Measurements from ENCODE around the gene SLC25A28. TPM values are rescaled to one million over a fixed set of nuclear protein-coding genes. Genes with fewer than 3 reads are reported as not detected.

SLC25A28 gene
- total RNA-seq, 1 donor from 2014 or later = 50.1 TPM

DNA sequence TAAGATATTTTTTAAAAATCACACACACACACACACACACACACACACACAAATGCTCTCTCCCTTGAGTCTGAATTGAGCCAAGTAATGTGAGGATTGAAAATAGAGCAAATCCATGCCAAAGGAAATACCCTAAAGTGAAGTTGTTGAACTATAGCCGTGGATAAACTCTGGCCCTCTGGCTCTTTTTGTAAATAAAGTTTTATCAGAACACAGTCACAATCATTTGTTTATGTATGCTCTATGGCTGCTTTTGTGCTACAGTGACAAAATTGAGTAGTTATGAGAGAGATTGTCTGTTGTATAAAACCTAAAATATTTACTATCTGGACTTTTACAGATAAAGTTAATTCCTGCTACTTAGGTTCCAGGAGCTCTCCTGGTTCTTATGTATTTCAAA, 48.4 kb downstream of the SLC25A28 start:
- no peak overlapping the region for H3K4me3 ChIP-seq
- H3K36me3 ChIP-seq = no peaks in the 10 kb centered on the region
- no peak overlapping the region for H3K27ac ChIP-seq
- no peak for DNase-seq
- intact Hi-C loops (cut with DNase I) = no loop called here
- TF ChIP-seq, protein P1, sequence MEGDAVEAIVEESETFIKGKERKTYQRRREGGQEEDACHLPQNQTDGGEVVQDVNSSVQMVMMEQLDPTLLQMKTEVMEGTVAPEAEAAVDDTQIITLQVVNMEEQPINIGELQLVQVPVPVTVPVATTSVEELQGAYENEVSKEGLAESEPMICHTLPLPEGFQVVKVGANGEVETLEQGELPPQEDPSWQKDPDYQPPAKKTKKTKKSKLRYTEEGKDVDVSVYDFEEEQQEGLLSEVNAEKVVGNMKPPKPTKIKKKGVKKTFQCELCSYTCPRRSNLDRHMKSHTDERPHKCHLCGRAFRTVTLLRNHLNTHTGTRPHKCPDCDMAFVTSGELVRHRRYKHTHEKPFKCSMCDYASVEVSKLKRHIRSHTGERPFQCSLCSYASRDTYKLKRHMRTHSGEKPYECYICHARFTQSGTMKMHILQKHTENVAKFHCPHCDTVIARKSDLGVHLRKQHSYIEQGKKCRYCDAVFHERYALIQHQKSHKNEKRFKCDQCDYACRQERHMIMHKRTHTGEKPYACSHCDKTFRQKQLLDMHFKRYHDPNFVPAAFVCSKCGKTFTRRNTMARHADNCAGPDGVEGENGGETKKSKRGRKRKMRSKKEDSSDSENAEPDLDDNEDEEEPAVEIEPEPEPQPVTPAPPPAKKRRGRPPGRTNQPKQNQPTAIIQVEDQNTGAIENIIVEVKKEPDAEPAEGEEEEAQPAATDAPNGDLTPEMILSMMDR (IDR thresholded peaks at IDR 0.05) = no peak
- no peaks in the 10 kb centered on the region for H3K4me1 ChIP-seq
- peaks cover 14% of the 10 kb centered on the region for H3K27me3 ChIP-seq (ENCODE audit: low read depth)
- no peak for ATAC-seq
- no peaks in the 10 kb centered on the region for H3K9me3 ChIP-seq

DNA sequence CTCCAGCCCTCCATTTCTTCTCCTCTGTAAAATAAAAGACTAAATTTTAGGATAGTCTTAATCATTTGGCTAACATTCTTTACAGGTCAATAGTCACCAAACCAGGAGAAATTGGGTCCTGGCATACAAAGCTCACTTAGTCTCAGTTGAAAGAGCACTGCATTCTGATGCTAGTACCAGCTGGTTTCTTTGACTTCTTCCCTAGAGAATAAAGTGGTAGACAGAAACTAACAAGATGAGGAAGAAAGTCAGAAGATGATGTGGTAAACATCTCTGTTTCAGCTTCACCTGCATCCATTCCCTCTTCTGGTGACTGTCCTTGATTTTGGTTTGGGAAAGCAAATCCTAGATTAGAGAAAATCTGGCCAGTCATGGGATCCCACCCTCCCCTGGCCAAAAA, 50.3 kb downstream of the SLC25A28 start:
- intact Hi-C loops (cut with DNase I) = no loop called here
- TF ChIP-seq, protein P1 (IDR thresholded peaks at IDR 0.05) = no peak
- H3K27ac ChIP-seq = no peak overlapping the region

DNA sequence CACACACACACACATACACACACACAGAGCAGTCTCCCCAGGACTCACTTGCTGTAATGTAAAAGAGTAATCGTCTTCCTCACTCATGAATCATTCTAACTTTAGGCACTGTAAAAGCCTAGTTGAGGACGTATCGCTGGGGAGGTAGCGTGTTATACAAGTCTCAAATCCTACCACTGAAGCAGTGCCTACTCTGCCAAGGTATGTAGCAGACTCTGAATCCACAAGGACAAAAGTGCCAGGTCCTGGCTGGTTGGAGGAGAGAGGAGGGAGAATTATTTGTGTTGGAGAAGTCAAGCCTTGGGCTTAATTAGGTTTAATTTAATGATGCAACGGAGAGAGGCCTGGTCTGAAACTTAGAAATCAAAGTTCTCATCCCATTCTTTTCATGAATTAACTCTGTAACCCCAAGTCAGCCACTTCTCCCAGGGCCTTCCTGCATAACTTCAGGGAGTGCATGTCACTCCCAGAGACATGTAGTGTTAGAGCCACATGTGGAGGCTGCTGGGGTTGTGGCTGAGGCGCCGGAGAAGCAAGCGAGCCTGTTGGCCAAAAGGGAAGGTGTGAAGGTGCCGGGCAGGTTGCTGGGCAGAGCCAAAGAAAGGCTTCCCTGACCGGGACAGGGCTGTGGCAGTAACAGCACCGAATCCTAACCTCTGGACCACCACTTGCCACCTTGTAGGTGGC, 50.8 kb downstream of the SLC25A28 start:
- Histone ChIP-seq H3K4me1 (no peaks in the 10 kb centered on the region), H3K27me3 (ENCODE audit: low read depth) (peaks cover 14% of the 10 kb centered on the region), H3K27ac (no peak overlapping the region), H3K36me3 (no peaks in the 10 kb centered on the region), H3K4me3 (no peak overlapping the region), H3K9me3 (no peaks in the 10 kb centered on the region)
- intact Hi-C loops (cut with DNase I) = no loop called here
- ATAC-seq (no peak), DNase-seq (no peak)
- TF ChIP-seq, protein P1 (IDR thresholded peaks at IDR 0.05) = no peak

More for the DNA sequence above, 50.3 kb downstream of the SLC25A28 start:
- no peaks in the 10 kb centered on the region for H3K36me3 ChIP-seq
- DNase-seq (no peak), ATAC-seq (no peak)
- H3K27me3 ChIP-seq (ENCODE audit: low read depth) = peaks cover 14% of the 10 kb centered on the region
- no peaks in the 10 kb centered on the region for H3K4me1 ChIP-seq
- no peaks in the 10 kb centered on the region for H3K9me3 ChIP-seq
- no peak overlapping the region for H3K4me3 ChIP-seq

DNA sequence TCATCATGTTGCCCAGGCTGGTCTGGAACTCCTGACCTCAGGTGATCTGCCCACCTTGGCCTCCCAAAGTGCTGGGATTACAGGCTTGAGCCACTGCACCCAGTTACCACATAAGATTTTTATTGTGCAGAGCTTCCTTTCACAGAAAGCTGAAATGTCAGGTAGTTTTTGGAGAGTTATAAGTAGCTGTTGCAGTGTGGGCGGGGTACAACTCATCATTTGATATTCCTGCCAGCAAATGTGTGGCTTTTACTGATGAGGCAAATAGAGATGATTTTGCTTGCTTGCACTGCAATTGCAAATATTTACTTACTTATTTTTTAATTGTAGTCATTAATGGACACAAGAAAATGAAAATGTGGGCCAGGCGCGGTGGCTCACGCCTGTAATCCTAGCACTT, 55.1 kb downstream of the SLC25A28 start:
- TF ChIP-seq, protein P1 (IDR thresholded peaks at IDR 0.05) = no peak
- intact Hi-C loops (cut with DNase I) = no loop called here
- Histone ChIP-seq H3K36me3 (no peaks in the 10 kb centered on the region), H3K27me3 (ENCODE audit: low read depth) (peaks cover 4% of the 10 kb centered on the region), H3K4me3 (no peak overlapping the region), H3K4me1 (no peaks in the 10 kb centered on the region), H3K27ac (no peak overlapping the region), H3K9me3 (no peaks in the 10 kb centered on the region)
- ATAC-seq (no peak), DNase-seq (no peak)

DNA sequence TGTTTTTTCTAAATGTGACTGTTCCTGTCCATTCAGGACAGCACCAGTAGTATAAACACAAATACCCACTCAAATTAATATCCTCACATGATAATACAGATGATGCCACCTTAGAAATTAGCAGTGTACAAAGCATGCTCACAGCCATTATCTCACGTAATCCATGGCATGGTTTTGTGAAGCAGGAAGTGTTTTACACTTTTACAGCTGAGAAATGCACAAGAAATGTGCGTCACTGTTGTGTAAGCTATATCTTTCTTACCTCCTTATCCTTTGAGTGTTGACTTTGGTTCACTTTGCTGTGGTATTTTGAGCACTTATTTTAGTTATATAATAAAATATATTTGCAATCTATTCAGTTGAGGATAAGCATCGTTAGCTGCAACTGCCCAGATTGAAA, 55.9 kb downstream of the SLC25A28 start:
- H3K9me3 ChIP-seq = no peaks in the 10 kb centered on the region
- no peaks in the 10 kb centered on the region for H3K36me3 ChIP-seq
- no peaks in the 10 kb centered on the region for H3K4me1 ChIP-seq
- H3K27ac ChIP-seq = no peak overlapping the region
- ATAC-seq (peak in 1 of 2 donors; percentile 44), DNase-seq (no peak)
- TF ChIP-seq, protein P1 (IDR thresholded peaks at IDR 0.05) = no peak
- intact Hi-C loops (cut with DNase I) = no loop called here
- H3K27me3 ChIP-seq (ENCODE audit: low read depth) = peaks cover 4% of the 10 kb centered on the region
- H3K4me3 ChIP-seq = no peak overlapping the region
